MCF 10A (cell line): ENCODE measurements around the gene C19orf12. TPM values are rescaled to one million over a fixed set of nuclear protein-coding genes. Genes with fewer than 3 reads are reported as not detected.
"Not testable (repeated sequence)": the region's sequence is repeated elsewhere in the genome, so short reads cannot be mapped to it uniquely, and the experiment has no call there.

Source experiments
- BruUV-seq: library from RNA; stranded (reverse); fragments of 400-500 nt; replicated peaks from 2 replicates; lab custom pipeline; 2021; lab: Mats Ljungman, UMichigan
- CTCF ChIA-PET: fragments of 300-600 bp; sonication (Branson Sonifier 250); formaldehyde crosslinking; extraction: SDS; loops from one replicate; lab custom pipeline; 2021; ENCODE audit warnings: antibody characterized with exemption, inconsistent platforms; lab: Yijun Ruan, JAX
- POLR2A ChIA-PET: fragments of 300-600, 350-650 bp; sonication (Branson Sonifier 250); formaldehyde crosslinking; extraction: SDS; loops from one replicate; lab custom pipeline; 2020; ENCODE audit warnings: antibody characterized with exemption, inconsistent platforms; lab: Yijun Ruan, JAX
- DNase-seq: peaks from one replicate; pipeline ENCODE4 v3.0.0-alpha.2; 2018; ENCODE audit not compliant: unreplicated experiment
- H3K27ac Mint-ChIP-seq: one replicate; pipeline ENCODE4 v1.8.0; 2022; ENCODE audit warnings: mild to moderate bottlenecking, low read depth, mixed read lengths; ENCODE audit not compliant: unreplicated experiment
- H3K27me3 Mint-ChIP-seq: one replicate; pipeline ENCODE4 v1.8.0; 2022; ENCODE audit warnings: mixed read lengths; ENCODE audit not compliant: insufficient read depth, unreplicated experiment
- H3K36me3 Mint-ChIP-seq: one replicate; pipeline ENCODE4 v1.8.0; 2022; ENCODE audit warnings: mild to moderate bottlenecking, moderate library complexity, mixed read lengths; ENCODE audit not compliant: insufficient read depth, unreplicated experiment
- H3K4me1 Mint-ChIP-seq: one replicate; pipeline ENCODE4 v1.8.0; 2022; ENCODE audit warnings: mixed read lengths; ENCODE audit not compliant: insufficient read depth, unreplicated experiment
- H3K4me3 Mint-ChIP-seq: one replicate; pipeline ENCODE4 v1.8.0; 2022; ENCODE audit warnings: mild to moderate bottlenecking, moderate library complexity, mixed read lengths; ENCODE audit not compliant: unreplicated experiment
- H3K9me3 Mint-ChIP-seq: one replicate; pipeline ENCODE4 v1.8.0; 2022; ENCODE audit warnings: mixed read lengths; ENCODE audit not compliant: unreplicated experiment
- CTCF ChIP-seq: fragments of 200-600 bp; IDR thresholded peaks from one replicate; pipeline ENCODE4 v1.8.0; 2022; ENCODE audit warnings: antibody characterized with exemption, mild to moderate bottlenecking; ENCODE audit not compliant: unreplicated experiment
- intact Hi-C: fragments of 100-400 bp; cut with micrococcal nuclease; formaldehyde crosslinking; loops from 2 replicates; pipeline ENCODE4 v1.14.1; 2022
- total RNA-seq: library from RNA; stranded (reverse); gene quantifications from 2 replicates; pipeline ENCODE4 v1.2.3, GENCODE V29; 2022

C19orf12 gene
- total RNA-seq, 1 experiment from 2014 or later = 21.6 TPM

- no TSS peak for BruUV-seq
Measured at GRCh38 chr19:29714371-29714952, 599 bp downstream of the C19orf12 start.

GRCh38 chr19:29712744-29713516 is 2.1 kb downstream of the C19orf12 start:
- Mint-ChIP-seq H3K4me3 (peak overlapping the region; percentile 87), H3K27me3 (no peaks in the 10 kb centered on the region), H3K9me3 (no peaks in the 10 kb centered on the region), H3K4me1 (peaks cover 16% of the 10 kb centered on the region), H3K27ac (peak overlapping the region; percentile 97), H3K36me3 (peaks cover 9% of the 10 kb centered on the region)
- intact Hi-C loops = loop anchor here (10.0 kb wide), 1 partner anchor 498 kb away; the partner anchor contains the start of gene UQCRFS1
- TF ChIP-seq CTCF = no peak
- no TSS peak for BruUV-seq
- no peak for DNase-seq
- POLR2A ChIA-PET = interaction anchor here (1.6 to 4.9 kb wide), 2 partner anchors 104 to 229 kb away, joined by 7 to 126 read pairs; partner anchors contain the start of genes POP4 and URI1
- CTCF ChIA-PET = interaction anchor here (0.5 to 12.1 kb wide), 5 partner anchors 18 to 104 kb away, joined by 3 to 398 read pairs (median 5); partner anchors contain the start of gene POP4

More at GRCh38 chr19:29714371-29714952, 599 bp downstream of the C19orf12 start:
- Mint-ChIP-seq H3K4me1 (peaks cover 16% of the 10 kb centered on the region), H3K27ac (peak overlapping the region; percentile 97), H3K4me3 (peak overlapping the region; percentile 87), H3K36me3 (peaks cover 6% of the 10 kb centered on the region), H3K27me3 (no peaks in the 10 kb centered on the region), H3K9me3 (no peaks in the 10 kb centered on the region)
- DNase-seq = no peak
- CTCF ChIA-PET = interaction anchor here (0.6 to 12.1 kb wide), 6 partner anchors 10 to 159 kb away, joined by 3 to 398 read pairs (median 4); partner anchors contain the start of genes PLEKHF1 and POP4
- intact Hi-C loops = loop anchor here (10.0 kb wide), 1 partner anchor 500 kb away; the partner anchor contains the start of gene UQCRFS1
- POLR2A ChIA-PET = interaction anchor here (0.7 to 4.9 kb wide), 5 partner anchors 49 to 227 kb away, joined by 3 to 126 read pairs (median 3); partner anchors contain the start of genes PLEKHF1, POP4 and URI1
- no peak for TF ChIP-seq CTCF

GRCh38 chr19:29711584-29712132 is 3.4 kb downstream of the C19orf12 start:
- peaks cover 20% of the 10 kb centered on the region for H3K36me3 Mint-ChIP-seq
- ChIA-PET POLR2A (no interaction called here), CTCF (interaction anchor here (0.7 to 12.1 kb wide), 5 partner anchors 18 to 102 kb away, joined by 3 to 398 read pairs (median 4); partner anchors contain the start of gene POP4)
- TF ChIP-seq CTCF = no peak
- H3K4me3 Mint-ChIP-seq = no peak overlapping the region
- intact Hi-C loops = loop anchor here (10.0 kb wide), 1 partner anchor 497 kb away; the partner anchor contains the start of gene UQCRFS1
- H3K27me3 Mint-ChIP-seq = no peaks in the 10 kb centered on the region
- DNase-seq = no peak
- H3K9me3 Mint-ChIP-seq = no peaks in the 10 kb centered on the region
- no peak overlapping the region for H3K27ac Mint-ChIP-seq
- H3K4me1 Mint-ChIP-seq = peaks cover 16% of the 10 kb centered on the region
- BruUV-seq = no TSS peak

GRCh38 chr19:29709440-29709798 is 5.6 kb downstream of the C19orf12 start:
- CTCF ChIA-PET = interaction anchor here (0.7 to 12.1 kb wide), 2 partner anchors 100 to 1306 kb away, joined by 3 to 398 read pairs; partner anchors contain the start of gene POP4
- H3K27ac Mint-ChIP-seq, POLR2A ChIA-PET, H3K4me1 Mint-ChIP-seq, intact Hi-C loops, H3K27me3 Mint-ChIP-seq, DNase-seq, H3K9me3 Mint-ChIP-seq, BruUV-seq, H3K4me3 Mint-ChIP-seq: not testable (repeated sequence)
- peaks cover 38% of the 10 kb centered on the region for H3K36me3 Mint-ChIP-seq
